Measurements from ENCODE around the gene DPP6. TPM values are rescaled to one million over a fixed set of nuclear protein-coding genes. Genes with fewer than 3 reads are reported as not detected.

DPP6 gene
- total RNA-seq, 1 donor from 2014 or later: not detected

GRCh38 chr7:154591544-154591943 lies 539.3 kb downstream of the DPP6 start:
- intact Hi-C loops (cut with micrococcal nuclease): no loop called here

GRCh38 chr7:154592388-154592787 lies 540.2 kb downstream of the DPP6 start:
- intact Hi-C loops (cut with micrococcal nuclease): no loop called here

- intact Hi-C loops (cut with micrococcal nuclease): no loop called here
These were observed 546.2 kb downstream of the DPP6 start for GRCh38 chr7:154598396-154598795.

- intact Hi-C loops (cut with micrococcal nuclease): no loop called here
These were observed 546.7 kb downstream of the DPP6 start for GRCh38 chr7:154598864-154599263.

- intact Hi-C loops (cut with micrococcal nuclease): no loop called here
These were observed 558.7 kb downstream of the DPP6 start for GRCh38 chr7:154610903-154611302.

- intact Hi-C loops (cut with micrococcal nuclease): no loop called here
These were observed 561.6 kb downstream of the DPP6 start for GRCh38 chr7:154613811-154614210.

- intact Hi-C loops (cut with micrococcal nuclease): no loop called here
These were observed 568.0 kb downstream of the DPP6 start for GRCh38 chr7:154620141-154620755.

GRCh38 chr7:154623399-154623798 lies 571.2 kb downstream of the DPP6 start:
- intact Hi-C loops (cut with micrococcal nuclease): no loop called here

GRCh38 chr7:154627646-154628290 lies 575.6 kb downstream of the DPP6 start:
- intact Hi-C loops (cut with micrococcal nuclease): no loop called here

- intact Hi-C loops (cut with micrococcal nuclease): no loop called here
These were observed 576.4 kb downstream of the DPP6 start for GRCh38 chr7:154628556-154628955.

- intact Hi-C loops (cut with micrococcal nuclease): no loop called here
These were observed 579.0 kb downstream of the DPP6 start for GRCh38 chr7:154631162-154631561.

- intact Hi-C loops (cut with micrococcal nuclease): no loop called here
These were observed 581.4 kb downstream of the DPP6 start for GRCh38 chr7:154633641-154634040.

- intact Hi-C loops (cut with micrococcal nuclease): no loop called here
These were observed 586.1 kb downstream of the DPP6 start for GRCh38 chr7:154638286-154638685.

GRCh38 chr7:154640266-154640865 lies 588.2 kb downstream of the DPP6 start:
- intact Hi-C loops (cut with micrococcal nuclease): no loop called here

- intact Hi-C loops (cut with micrococcal nuclease): no loop called here
These were observed 588.7 kb downstream of the DPP6 start for GRCh38 chr7:154640917-154641316.

- intact Hi-C loops (cut with micrococcal nuclease): no loop called here
These were observed 592.2 kb downstream of the DPP6 start for GRCh38 chr7:154644366-154644765.

- intact Hi-C loops (cut with micrococcal nuclease): no loop called here
These were observed 594.2 kb downstream of the DPP6 start for GRCh38 chr7:154646126-154647013.

- intact Hi-C loops (cut with micrococcal nuclease): no loop called here
These were observed 595.4 kb downstream of the DPP6 start for GRCh38 chr7:154647625-154648024.

- intact Hi-C loops (cut with micrococcal nuclease): no loop called here
These were observed 596.8 kb downstream of the DPP6 start for GRCh38 chr7:154649015-154649414.

GRCh38 chr7:154649434-154649833 lies 597.2 kb downstream of the DPP6 start:
- intact Hi-C loops (cut with micrococcal nuclease): no loop called here

- intact Hi-C loops (cut with micrococcal nuclease): no loop called here
These were observed 598.1 kb downstream of the DPP6 start for GRCh38 chr7:154650275-154650674.

GRCh38 chr7:154651501-154651900 lies 599.3 kb downstream of the DPP6 start:
- intact Hi-C loops (cut with micrococcal nuclease): no loop called here
